ENCODE data around the gene PRKD1.

PRKD1 gene

GRCh38 chr14:29553427-29553826, 374.2 kb downstream of the PRKD1 start:
- no peaks in the 10 kb centered on the region for H3K27me3 Mint-ChIP-seq
- H3K9me3 Mint-ChIP-seq, result no peaks in the 10 kb centered on the region
- H3K36me3 Mint-ChIP-seq, result no peaks in the 10 kb centered on the region
- no peak overlapping the region for H3K27ac Mint-ChIP-seq
- ATAC-seq (replicated peaks) (no peak), DNase-seq (no peak)
- no peak overlapping the region for H3K4me3 Mint-ChIP-seq
- H3K4me1 Mint-ChIP-seq, result no peaks in the 10 kb centered on the region

GRCh38 chr14:29548948-29549370, 378.7 kb downstream of the PRKD1 start:
- Mint-ChIP-seq H3K36me3 (no peaks in the 10 kb centered on the region), H3K27me3 (no peaks in the 10 kb centered on the region), H3K4me1 (no peaks in the 10 kb centered on the region), H3K9me3 (no peaks in the 10 kb centered on the region), H3K4me3 (no peak overlapping the region), H3K27ac (no peak overlapping the region)
- DNase-seq (no peak), ATAC-seq (replicated peaks) (peak; percentile 69 to 79)

- Mint-ChIP-seq H3K27me3 (no peaks in the 10 kb centered on the region), H3K9me3 (no peaks in the 10 kb centered on the region), H3K4me3 (no peak overlapping the region), H3K4me1 (no peaks in the 10 kb centered on the region), H3K36me3 (no peaks in the 10 kb centered on the region), H3K27ac (no peak overlapping the region)
- DNase-seq, result no peak
- ATAC-seq (replicated peaks), result no peak
These were observed 381.9 kb downstream of the PRKD1 start for GRCh38 chr14:29545714-29546113.

GRCh38 chr14:29536886-29537511, 390.6 kb downstream of the PRKD1 start:
- DNase-seq (no peak), ATAC-seq (replicated peaks) (no peak)
- no peaks in the 10 kb centered on the region for H3K4me1 Mint-ChIP-seq
- no peak overlapping the region for H3K4me3 Mint-ChIP-seq
- no peak overlapping the region for H3K27ac Mint-ChIP-seq
- no peaks in the 10 kb centered on the region for H3K9me3 Mint-ChIP-seq
- H3K27me3 Mint-ChIP-seq, result no peaks in the 10 kb centered on the region
- H3K36me3 Mint-ChIP-seq, result no peaks in the 10 kb centered on the region

- ATAC-seq (replicated peaks), result no peak
- Mint-ChIP-seq H3K9me3 (no peaks in the 10 kb centered on the region), H3K27ac (no peak overlapping the region), H3K4me3 (no peak overlapping the region), H3K27me3 (no peaks in the 10 kb centered on the region), H3K36me3 (no peaks in the 10 kb centered on the region), H3K4me1 (peaks cover 0 to 1% of the 10 kb centered on the region in 2 donors)
- no peak for DNase-seq
These were observed 398.2 kb downstream of the PRKD1 start for GRCh38 chr14:29529418-29529817.

- H3K36me3 Mint-ChIP-seq, result no peaks in the 10 kb centered on the region
- no peaks in the 10 kb centered on the region for H3K27me3 Mint-ChIP-seq
- no peak overlapping the region for H3K4me3 Mint-ChIP-seq
- DNase-seq (no peak), ATAC-seq (replicated peaks) (no peak)
- H3K9me3 Mint-ChIP-seq, result no peaks in the 10 kb centered on the region
- H3K4me1 Mint-ChIP-seq, result peaks cover 0 to 1% of the 10 kb centered on the region in 2 donors
- no peak overlapping the region for H3K27ac Mint-ChIP-seq
These were observed 398.8 kb downstream of the PRKD1 start for GRCh38 chr14:29528889-29529288.

- Mint-ChIP-seq H3K9me3 (no peaks in the 10 kb centered on the region), H3K36me3 (no peaks in the 10 kb centered on the region), H3K4me1 (peaks cover 0 to 1% of the 10 kb centered on the region in 2 donors), H3K27ac (no peak overlapping the region), H3K27me3 (no peaks in the 10 kb centered on the region), H3K4me3 (no peak overlapping the region)
- DNase-seq (no peak), ATAC-seq (replicated peaks) (no peak)
These were observed 400.4 kb downstream of the PRKD1 start for GRCh38 chr14:29527286-29527685.
